HUDEP-2 (cell line): ENCODE measurements around the gene FKBP11.
"Not testable (repeated sequence)": the region's sequence is repeated elsewhere in the genome, so short reads cannot be mapped to it uniquely, and the experiment has no call there.

ENCODE experiments used
- DNase-seq, 76 experiments: peaks; one replicate each; lab custom pipeline; 2025; ENCODE audit not compliant: unreplicated experiment in 76 of 76; lab: John Stamatoyannopoulos, UW

The FKBP11 gene

GRCh38 chr12:48917857-48918537 is 7.3 kb downstream of the FKBP11 start:
- DNase-seq = peak in 17 of 76 experiments; percentile 2 to 27 (median 9)

DNA sequence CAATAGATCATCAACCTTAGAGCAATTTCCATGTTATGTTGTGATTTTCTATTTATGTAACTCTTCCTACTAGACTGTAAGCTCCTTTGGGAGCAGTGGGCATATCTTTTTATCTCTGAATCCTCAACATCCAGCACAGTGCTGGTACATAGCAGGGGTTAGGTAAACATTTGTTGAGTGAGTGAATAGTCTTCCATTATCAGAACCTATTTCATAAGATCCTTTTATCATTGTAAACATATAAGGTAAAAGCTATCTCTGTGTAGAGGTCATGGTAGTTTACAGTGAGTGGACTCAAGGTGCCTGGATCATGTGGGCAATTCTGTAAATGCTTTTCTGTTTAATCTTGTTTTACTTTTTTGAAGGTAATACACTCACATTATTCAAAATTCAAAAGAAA is 15.1 kb downstream of the FKBP11 start:
- no peak for DNase-seq

GRCh38 chr12:48909698-48910097 is 15.6 kb downstream of the FKBP11 start:
- not testable (repeated sequence) for DNase-seq

DNA sequence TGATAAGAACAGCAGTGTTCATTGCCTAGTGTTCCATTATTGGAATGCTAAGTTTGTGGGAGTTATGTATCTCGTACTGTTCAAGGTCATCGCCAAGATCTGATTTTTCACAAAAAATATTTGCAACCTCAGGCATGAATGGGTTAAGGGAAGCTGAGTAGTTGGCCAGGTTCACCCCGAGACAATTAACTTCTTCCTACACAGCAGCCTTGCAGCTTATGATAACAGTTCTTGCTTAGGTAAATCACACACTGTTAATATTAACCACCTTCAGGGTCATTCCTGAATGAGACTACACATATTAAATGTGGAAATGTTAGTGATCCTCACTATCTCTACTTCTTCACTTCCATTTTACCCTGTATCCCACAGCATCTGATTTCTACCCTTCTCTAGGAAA is 18.0 kb downstream of the FKBP11 start:
- DNase-seq = no peak

- peak in 72 of 76 experiments; percentile 18 to 84 (median 64) for DNase-seq
Measured at GRCh38 chr12:48903982-48904411, 21.3 kb downstream of the FKBP11 start.

DNA sequence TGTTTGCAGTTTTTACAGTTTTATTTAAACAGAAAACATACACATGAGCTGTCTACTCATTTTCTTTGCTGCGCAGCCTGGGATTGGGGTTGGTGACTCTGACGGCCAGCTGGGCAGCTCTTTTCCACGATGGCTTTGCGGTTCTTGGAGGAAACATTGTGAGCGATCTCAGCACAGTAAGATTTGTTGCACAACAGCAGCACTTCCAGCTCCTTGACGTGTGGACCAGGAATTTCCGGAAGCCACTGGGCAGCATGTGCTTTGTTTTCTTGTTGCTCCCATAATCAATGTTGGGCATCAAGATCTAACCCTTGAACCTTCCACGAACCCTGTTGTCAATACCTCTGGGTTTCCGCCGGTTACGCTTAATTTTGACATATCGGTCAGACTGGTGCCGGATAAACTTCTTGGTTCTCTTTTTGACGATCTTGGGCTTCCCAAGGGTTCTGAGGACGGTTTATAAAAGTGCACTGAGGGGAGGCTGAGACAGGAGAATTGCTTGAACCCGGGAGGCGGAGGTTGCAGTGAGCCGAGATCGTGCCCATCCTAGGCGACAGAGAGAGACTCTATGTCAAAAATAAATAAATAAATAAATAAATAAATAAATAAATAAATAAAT is 21.8 kb downstream of the FKBP11 start:
- DNase-seq = no peak

DNA sequence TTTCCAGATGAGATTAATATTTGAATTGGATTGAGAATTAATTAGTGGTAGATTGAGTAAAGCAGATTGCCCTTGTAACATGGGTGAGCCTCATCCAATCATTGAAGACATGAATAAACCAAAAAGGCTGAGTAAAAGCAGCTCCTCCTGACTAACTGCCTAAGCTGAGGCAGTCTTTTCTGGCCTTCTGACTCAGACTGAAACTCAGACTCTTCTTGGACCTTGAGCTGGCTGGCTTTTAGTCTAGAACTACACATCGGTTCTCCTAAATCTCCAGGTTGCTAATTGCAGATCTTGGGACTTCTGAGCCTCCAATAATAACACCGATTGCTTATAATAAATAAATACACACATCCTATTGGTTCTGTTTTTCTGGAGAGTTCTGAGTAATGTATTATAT is 24.0 kb downstream of the FKBP11 start:
- no peak for DNase-seq

GRCh38 chr12:48899651-48900050 is 25.6 kb downstream of the FKBP11 start:
- no peak for DNase-seq

DNA sequence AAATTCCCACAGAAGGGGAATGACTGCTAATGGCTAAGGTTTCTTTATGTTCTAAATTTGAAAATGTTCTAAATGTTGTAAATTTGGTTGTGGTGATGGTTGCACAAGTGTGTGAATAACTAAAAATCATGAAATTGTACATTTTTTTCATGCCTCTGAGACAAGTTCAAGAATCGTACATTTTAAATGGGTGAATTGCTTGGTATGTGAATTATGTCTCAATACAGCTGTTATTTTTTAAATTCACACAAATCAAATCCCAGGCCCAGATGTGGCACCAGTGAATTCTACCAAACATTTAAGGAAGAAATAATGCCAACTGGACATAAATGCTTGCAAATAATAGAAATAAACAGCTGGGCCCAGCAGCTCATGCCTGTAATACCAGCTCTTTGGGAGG is 31.0 kb downstream of the FKBP11 start:
- DNase-seq = no peak

DNA sequence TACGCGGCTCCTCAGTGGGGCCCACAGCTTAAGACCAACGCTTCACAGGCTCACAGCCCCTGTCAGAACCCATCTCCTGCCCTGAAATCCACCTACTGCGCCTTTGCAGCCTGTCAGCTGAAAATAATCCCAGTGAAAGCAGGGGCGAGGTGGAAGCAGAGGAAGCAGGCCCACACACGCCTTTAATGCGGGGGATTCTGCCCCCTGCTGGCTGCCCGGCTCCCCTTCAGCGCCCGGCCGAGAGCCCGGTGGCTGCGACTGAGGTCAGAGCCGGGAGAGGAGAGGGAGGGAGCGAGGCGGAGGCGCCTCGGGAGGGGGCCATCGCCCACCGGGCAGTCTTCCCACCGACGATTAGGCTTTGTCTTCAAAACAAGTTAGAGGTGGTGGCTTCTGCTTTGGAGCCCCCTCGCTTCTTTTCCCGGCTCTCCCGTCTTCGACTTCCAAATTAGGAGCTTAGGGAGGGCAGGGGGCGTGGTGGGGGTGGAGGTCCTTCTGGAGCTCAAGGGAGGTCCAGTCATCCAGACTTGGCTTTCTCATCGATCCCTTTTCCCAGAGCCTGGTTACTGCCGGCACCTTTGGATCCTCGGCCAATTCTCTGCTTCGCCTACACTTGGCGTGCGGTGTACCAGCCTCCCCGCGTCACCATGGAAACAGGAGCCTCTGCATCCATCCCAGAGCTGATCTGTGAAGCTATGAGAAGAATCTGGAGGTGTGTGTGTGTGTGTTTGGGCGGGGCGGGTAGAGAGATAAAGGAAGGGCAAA is 34.5 kb downstream of the FKBP11 start:
- DNase-seq = peak in 59 of 76 experiments; percentile 3 to 74 (median 47)

GRCh38 chr12:48889679-48890078 is 35.6 kb downstream of the FKBP11 start:
- DNase-seq = no peak

- no peak for DNase-seq
Measured at GRCh38 chr12:48883305-48884161, 41.8 kb downstream of the FKBP11 start.

DNA sequence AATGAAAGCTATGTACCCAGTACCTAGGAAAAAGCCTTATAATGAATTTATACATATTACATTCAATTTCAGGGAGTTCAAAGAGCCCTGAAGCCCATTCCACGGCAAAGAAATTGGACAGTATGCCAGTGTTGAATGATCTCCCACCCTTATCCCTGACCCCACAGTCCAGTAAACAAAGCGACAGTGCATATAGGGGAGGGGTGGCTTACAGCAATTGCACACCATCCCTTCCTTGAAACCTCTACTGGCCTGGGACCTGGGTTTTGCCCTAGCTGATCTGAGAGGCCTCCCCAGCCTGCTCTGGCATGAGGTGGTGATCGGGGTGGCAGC is 42.4 kb downstream of the FKBP11 start:
- DNase-seq = no peak

- no peak for DNase-seq
Measured at GRCh38 chr12:48882315-48882687, 43.0 kb downstream of the FKBP11 start.

GRCh38 chr12:48881686-48882314 is 43.5 kb downstream of the FKBP11 start:
- DNase-seq = no peak

DNA sequence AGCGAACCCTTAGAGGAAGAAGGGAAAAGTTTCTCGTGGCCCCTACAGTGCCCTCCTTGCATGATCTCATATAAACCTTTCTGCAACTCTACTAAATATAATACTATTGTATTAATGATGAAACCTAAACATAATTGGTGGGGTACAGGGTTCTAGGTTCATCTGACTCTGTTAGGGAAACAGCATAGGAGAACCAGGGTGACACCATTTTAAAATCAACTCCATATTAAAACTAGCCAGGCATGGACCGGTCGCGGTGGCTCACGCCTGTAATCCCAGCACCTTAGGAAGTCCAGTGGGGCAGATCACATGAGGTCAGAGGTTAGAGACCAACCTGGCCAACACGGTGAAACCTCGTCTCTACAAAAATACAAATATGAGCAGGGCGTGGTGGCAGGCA is 44.6 kb downstream of the FKBP11 start:
- DNase-seq = no peak

DNA sequence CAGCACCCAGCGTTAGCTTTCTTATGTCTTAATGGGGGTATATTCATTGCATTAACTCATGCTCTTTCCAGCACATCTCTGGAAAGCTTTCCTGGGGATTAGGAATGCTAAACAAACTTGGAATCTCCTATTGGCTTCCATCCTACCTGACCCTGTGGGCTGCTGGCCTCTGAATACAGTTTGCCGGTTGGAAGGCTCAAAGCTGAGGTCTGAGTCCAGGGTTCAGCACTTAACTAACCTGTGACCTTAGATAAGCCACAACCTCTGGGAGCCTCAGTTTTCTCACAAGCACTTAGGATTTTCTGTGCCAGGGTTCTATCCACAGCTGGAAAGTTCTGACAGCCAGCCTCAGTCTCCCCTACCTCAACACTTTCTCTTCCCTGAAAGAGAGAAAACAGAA is 46.7 kb downstream of the FKBP11 start:
- no peak for DNase-seq

GRCh38 chr12:48875944-48876515 is 49.3 kb downstream of the FKBP11 start:
- no peak for DNase-seq

- not testable (repeated sequence) for DNase-seq
Measured at GRCh38 chr12:48873534-48873933, 51.8 kb downstream of the FKBP11 start.

DNA sequence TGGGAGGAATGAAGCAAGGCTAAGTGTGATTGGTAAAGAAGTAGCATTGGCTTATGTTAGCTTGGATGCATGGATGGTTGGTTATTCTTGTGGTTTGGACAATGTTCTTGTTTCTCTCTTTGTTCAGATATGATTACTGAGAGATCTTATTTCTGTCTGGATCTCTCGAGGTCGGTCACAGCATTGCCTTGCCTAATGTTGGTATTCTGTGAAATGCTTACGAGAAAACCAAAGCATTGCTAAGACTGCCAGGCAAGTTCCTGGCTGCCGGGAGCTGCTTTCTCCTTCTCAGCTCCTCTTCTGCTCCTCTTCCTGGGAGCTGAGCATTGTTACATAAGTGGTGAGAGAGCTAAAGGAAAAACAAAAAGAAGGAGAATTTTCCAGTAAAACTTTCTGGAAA is 52.2 kb downstream of the FKBP11 start:
- no peak for DNase-seq
